Measurements from ENCODE around the gene LNX1. TPM values are rescaled to one million over a fixed set of nuclear protein-coding genes. Genes with fewer than 3 reads are reported as not detected.

Gene LNX1
- total RNA-seq, 1 donor from 2014 or later, result 3.3 TPM

DNA sequence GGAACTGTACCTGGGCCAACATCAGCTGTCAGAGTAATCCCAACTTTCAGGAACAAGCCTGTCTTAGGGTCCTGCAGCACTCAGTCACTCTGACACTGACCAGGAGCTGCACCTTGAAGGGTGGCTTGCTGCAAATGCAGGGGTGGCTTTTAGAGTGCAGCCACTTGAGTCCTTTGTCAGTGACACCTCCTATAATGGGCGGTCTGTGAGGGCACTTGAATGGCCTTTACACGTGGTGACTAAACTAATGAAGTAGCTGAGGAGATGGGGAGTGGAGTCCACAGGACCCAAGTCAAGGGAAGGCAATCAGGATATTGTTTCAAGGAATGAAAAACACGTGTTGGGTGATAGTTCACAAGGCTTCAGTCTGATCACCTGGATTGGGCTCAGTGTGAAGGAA, 11.1 kb upstream of the LNX1 start:
- no peak for DNase-seq (ENCODE audit: low read depth)
- TF ChIP-seq, protein P1, sequence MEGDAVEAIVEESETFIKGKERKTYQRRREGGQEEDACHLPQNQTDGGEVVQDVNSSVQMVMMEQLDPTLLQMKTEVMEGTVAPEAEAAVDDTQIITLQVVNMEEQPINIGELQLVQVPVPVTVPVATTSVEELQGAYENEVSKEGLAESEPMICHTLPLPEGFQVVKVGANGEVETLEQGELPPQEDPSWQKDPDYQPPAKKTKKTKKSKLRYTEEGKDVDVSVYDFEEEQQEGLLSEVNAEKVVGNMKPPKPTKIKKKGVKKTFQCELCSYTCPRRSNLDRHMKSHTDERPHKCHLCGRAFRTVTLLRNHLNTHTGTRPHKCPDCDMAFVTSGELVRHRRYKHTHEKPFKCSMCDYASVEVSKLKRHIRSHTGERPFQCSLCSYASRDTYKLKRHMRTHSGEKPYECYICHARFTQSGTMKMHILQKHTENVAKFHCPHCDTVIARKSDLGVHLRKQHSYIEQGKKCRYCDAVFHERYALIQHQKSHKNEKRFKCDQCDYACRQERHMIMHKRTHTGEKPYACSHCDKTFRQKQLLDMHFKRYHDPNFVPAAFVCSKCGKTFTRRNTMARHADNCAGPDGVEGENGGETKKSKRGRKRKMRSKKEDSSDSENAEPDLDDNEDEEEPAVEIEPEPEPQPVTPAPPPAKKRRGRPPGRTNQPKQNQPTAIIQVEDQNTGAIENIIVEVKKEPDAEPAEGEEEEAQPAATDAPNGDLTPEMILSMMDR (conservative IDR thresholded peaks at IDR 0.05; ENCODE audit: low read depth, low read length), result no peak
- H3K4me3 ChIP-seq (ENCODE audit: low read depth, low read length), result no peak overlapping the region

DNA sequence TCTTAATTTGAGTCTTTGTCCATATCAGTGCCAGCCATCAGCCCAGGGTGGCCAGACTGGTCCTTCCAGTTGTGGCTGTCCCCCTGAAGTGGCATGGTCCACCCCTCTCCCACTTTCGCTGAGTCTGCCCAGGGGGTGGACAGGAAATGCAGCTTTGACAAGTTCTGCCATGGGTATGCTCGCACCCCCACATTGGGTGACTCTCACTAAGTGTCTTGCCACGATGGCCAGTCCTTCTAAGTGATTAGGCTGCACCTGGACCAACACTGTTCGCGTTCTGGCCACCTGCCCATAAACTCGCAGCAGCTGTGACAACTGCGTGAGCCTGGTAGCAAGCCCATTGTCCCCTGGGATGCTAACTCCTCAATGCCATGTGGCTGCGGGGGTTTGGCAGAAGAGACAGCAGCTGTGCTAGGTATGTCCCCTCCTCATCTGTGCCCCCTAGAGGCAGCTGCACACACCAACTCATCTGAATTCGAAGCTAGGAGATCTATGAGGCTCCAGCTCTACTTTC, 10.0 kb upstream of the LNX1 start:
- TF ChIP-seq, protein P1 (conservative IDR thresholded peaks at IDR 0.05; ENCODE audit: low read depth, low read length), result peak; percentile 57
- DNase-seq (ENCODE audit: low read depth), result no peak
- no peak overlapping the region for H3K4me3 ChIP-seq (ENCODE audit: low read depth, low read length)

DNA sequence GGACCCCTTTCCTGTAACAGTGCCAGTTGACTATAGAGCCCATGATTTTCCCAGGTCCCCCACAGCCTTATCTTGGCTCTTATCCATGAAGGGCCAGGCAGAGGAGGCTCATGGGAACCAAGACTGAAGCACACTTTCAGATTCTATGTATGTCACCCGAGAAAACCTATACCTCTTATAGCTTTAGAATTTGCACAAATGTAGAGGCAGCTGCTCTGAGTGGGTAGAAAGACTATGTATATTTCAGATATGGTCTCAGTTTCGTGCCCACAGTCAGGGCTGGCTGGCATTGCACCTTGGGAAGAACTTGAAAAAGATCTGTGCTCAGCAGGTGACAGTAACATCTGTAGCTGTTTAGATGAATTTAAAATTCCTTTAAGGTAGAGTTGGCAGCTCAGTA, 8.3 kb upstream of the LNX1 start:
- no peak for DNase-seq (ENCODE audit: low read depth)
- TF ChIP-seq, protein P1 (conservative IDR thresholded peaks at IDR 0.05; ENCODE audit: low read depth, low read length), result no peak
- H3K4me3 ChIP-seq (ENCODE audit: low read depth, low read length), result no peak overlapping the region

DNA sequence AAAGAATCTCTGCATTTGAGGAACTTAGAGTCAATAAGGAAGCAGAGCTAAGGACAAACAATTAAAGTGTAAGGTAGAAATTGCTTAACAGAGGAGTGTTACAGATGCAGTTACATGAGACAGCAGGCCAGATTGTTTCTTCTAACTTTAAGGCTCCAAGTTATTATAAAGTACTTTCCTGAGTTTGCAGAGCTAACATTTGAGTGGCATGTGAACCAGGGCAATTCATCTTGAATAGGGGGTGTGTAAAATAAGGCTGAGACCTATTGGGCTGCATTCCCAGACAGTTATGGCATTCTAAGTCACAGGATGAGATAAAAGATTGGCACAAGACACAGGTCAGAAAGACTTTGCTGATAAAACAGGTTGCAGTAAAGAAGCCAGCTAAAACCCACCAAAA, 7.6 kb upstream of the LNX1 start:
- TF ChIP-seq, protein P1 (conservative IDR thresholded peaks at IDR 0.05; ENCODE audit: low read depth, low read length), result no peak
- no peak for DNase-seq (ENCODE audit: low read depth)
- no peak overlapping the region for H3K4me3 ChIP-seq (ENCODE audit: low read depth, low read length)

DNA sequence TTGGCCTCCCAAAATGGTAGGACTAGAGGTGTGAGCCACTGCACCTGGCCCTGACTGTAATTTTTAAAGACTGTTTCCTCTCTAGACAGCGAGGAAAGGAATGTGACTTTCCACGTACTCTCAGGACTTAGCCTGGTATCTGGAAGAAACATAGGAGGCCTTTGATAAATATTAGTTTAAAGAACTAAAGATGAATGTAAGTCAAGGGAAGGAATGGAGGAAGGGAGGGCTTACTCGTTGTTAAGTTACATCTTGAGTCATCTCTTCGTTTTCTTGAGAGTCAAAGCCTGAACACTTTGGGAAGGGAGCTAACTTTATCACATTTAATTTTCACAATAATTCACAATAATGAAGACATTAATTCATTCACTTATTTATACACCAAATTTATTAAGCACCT, 7.2 kb upstream of the LNX1 start:
- TF ChIP-seq, protein P1 (conservative IDR thresholded peaks at IDR 0.05; ENCODE audit: low read depth, low read length), result no peak
- H3K4me3 ChIP-seq (ENCODE audit: low read depth, low read length), result no peak overlapping the region
- no peak for DNase-seq (ENCODE audit: low read depth)

DNA sequence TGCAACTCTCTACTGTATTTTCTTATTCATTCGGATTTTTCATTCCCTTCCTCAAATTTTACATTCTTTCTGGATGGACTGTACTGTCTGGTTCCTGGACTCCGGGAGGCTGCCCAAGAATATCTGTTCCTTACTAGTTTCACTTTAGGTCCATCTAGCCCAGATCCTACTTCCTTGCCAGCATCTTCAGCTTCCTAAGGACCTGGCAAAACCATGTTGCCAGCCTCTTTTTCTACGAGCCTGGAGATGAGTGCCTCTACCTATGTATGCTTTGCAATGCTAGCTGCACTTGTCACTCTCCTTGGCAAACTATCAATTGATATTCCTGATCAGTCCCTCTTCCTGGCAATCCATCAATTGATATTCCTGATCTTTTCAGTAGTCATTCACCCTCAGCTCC, 5.6 kb upstream of the LNX1 start:
- TF ChIP-seq, protein P1 (conservative IDR thresholded peaks at IDR 0.05; ENCODE audit: low read depth, low read length), result no peak

DNA sequence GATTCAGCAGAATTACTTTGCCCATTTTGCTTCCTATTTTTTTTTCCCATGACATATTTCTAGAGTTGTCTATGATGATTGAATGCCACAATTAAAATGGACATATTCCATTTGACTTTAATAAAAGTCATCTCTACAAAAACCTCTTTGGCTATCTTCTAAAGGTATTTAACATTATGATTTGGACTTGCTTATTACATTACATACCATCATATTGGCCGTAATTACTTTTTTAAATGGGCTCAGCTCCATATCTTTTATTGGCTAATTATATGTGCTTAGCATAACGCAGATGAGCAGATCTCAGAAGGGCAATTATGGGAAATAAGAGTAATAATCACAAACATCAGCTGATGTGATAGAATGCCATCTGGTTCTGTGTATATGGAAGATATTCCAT, 4.5 kb upstream of the LNX1 start:
- TF ChIP-seq, protein P1 (conservative IDR thresholded peaks at IDR 0.05; ENCODE audit: low read depth, low read length), result no peak
- DNase-seq (ENCODE audit: low read depth), result no peak
- no peak overlapping the region for H3K4me3 ChIP-seq (ENCODE audit: low read depth, low read length)

More for the DNA sequence above, 5.6 kb upstream of the LNX1 start:
- DNase-seq (ENCODE audit: low read depth), result no peak
- no peak overlapping the region for H3K4me3 ChIP-seq (ENCODE audit: low read depth, low read length)
